NOMO-1 treated with dmso at 0.1 percent for 144 hours (cell line): ENCODE measurements around the gene IRF4.
"Not testable (repeated sequence)": the region's sequence is repeated elsewhere in the genome, so short reads cannot be mapped to it uniquely, and the experiment has no call there.

ENCODE experiments used
- DNase-seq: peaks from one replicate; lab custom pipeline; 2025; ENCODE audit not compliant: unreplicated experiment; lab: John Stamatoyannopoulos, UW

The IRF4 gene

GRCh38 chr6:415087-415486 is 23.5 kb downstream of the IRF4 start:
- no peak for DNase-seq

GRCh38 chr6:421211-421610 is 29.7 kb downstream of the IRF4 start:
- no peak for DNase-seq

- DNase-seq: peak; percentile 14
These were observed 31.0 kb downstream of the IRF4 start for GRCh38 chr6:422433-423054.

GRCh38 chr6:423055-423798 is 31.7 kb downstream of the IRF4 start:
- DNase-seq: no peak

GRCh38 chr6:423799-424345 is 32.3 kb downstream of the IRF4 start:
- DNase-seq: no peak

GRCh38 chr6:424741-425417 is 33.3 kb downstream of the IRF4 start:
- DNase-seq: no peak

GRCh38 chr6:425418-425788 is 33.9 kb downstream of the IRF4 start:
- DNase-seq: not testable (repeated sequence)

- DNase-seq: not testable (repeated sequence)
These were observed 34.7 kb downstream of the IRF4 start for GRCh38 chr6:426198-426738.

GRCh38 chr6:428047-428603 is 36.6 kb downstream of the IRF4 start:
- no peak for DNase-seq

GRCh38 chr6:429515-430121 is 38.1 kb downstream of the IRF4 start:
- no peak for DNase-seq

- DNase-seq: no peak
These were observed 40.0 kb downstream of the IRF4 start for GRCh38 chr6:431504-431903.

- no peak for DNase-seq
These were observed 40.4 kb downstream of the IRF4 start for GRCh38 chr6:431986-432385.

- no peak for DNase-seq
These were observed 42.6 kb downstream of the IRF4 start for GRCh38 chr6:434051-434705.

- DNase-seq: no peak
These were observed 44.1 kb downstream of the IRF4 start for GRCh38 chr6:435441-436307.

GRCh38 chr6:436308-437036 is 44.9 kb downstream of the IRF4 start:
- DNase-seq: no peak

GRCh38 chr6:437037-437392 is 45.5 kb downstream of the IRF4 start:
- DNase-seq: no peak

GRCh38 chr6:438634-439170 is 47.1 kb downstream of the IRF4 start:
- no peak for DNase-seq

- no peak for DNase-seq
These were observed 48.2 kb downstream of the IRF4 start for GRCh38 chr6:439641-440167.
